ENCODE measurements around the gene IL1RAPL2. TPM values are rescaled to one million over a fixed set of nuclear protein-coding genes. Genes with fewer than 3 reads are reported as not detected.

IL1RAPL2 gene
- polyA plus RNA-seq, 1 of the 3 experiments (the other 2 are of a cell fraction), result 0.13 TPM

DNA sequence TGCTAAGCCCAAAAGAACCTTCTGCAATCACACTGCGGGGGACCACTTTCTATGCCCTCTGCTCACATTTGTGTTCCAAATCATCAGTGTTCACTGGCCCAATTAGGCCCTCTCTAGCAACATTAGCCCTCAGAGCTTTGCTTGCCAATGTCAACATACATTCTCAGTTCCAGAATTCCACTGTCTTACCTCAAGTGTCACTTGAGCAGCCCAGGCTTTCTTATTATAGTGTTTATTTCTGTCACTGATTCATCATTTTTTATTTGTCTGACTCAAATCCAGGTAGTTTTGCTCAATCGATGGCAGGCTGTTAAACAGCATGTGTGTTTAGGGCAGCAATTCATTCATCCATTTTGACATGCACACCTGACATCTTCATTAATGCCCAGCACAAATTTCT, 363.3 kb downstream of the IL1RAPL2 start:
- Histone ChIP-seq H3K79me2 (ENCODE audit: insufficient read depth) (no peaks in the 10 kb centered on the region), H3K27ac (ENCODE audit: low read depth in 2 of 2, low read length in 1 of 2) (no peak overlapping the region), H3K27me3 (ENCODE audit: insufficient read depth) (no peaks in the 10 kb centered on the region; the same call in 1 of the 2 replicates), H3K4me3 (ENCODE audit: low read depth in 2 of 2, low read length in 1 of 2) (no peak overlapping the region), H3F3A (replicated peaks; ENCODE audit: insufficient read depth) (no peaks in the 10 kb centered on the region), H3K4me2 (no peak overlapping the region), H4K20me1 (ENCODE audit: insufficient read depth) (no peaks in the 10 kb centered on the region), H3K36me3 (replicated peaks in 1 of 2; ENCODE audit: control insufficient read depth in 1 of 2, insufficient read depth in 2 of 2, low read length in 1 of 2) (no peaks in the 10 kb centered on the region), H2AFZ (ENCODE audit: low read depth) (no peak overlapping the region), H3K9me3 (no peaks in the 10 kb centered on the region), H3K9ac (no peak overlapping the region), H3K9me2 (no peaks in the 10 kb centered on the region), H3K4me1 (ENCODE audit: control insufficient read depth in 1 of 2, insufficient read depth in 2 of 2, low read depth in 1 of 2, low read length in 1 of 2) (no peaks in the 10 kb centered on the region)
- CTCF ChIA-PET, result interaction anchor here (4.4 kb wide), 1 partner anchor 7 kb away, joined by 30 read pairs; no protein-coding TSS in a partner anchor
- TF ChIP-seq GABPA (IDR thresholded peaks at IDR 0.05; ENCODE audit: low read depth), result no peak
- TF ChIP-seq RXRA (IDR thresholded peaks at IDR 0.05; ENCODE audit: borderline replicate concordance, low read depth), result no peak
- TF ChIP-seq EP300 (IDR thresholded peaks at IDR 0.05; ENCODE audit: borderline replicate concordance in 1 of 2, low read depth in 1 of 2, low read length in 1 of 2), result no peak
- TF ChIP-seq ZBTB33 (IDR thresholded peaks at IDR 0.05; ENCODE audit: borderline replicate concordance, low read depth), result no peak
- TF ChIP-seq CTCF (IDR thresholded peaks at IDR 0.05), result no peak
- no peak for TF ChIP-seq SMC3 (IDR thresholded peaks at IDR 0.05; ENCODE audit: low read depth, low read length)
- no peak for TF ChIP-seq FOSL2 (IDR thresholded peaks at IDR 0.05; ENCODE audit: borderline replicate concordance, low read depth)
- TF ChIP-seq EZH2phosphoT487 (IDR thresholded peaks at IDR 0.05; ENCODE audit: borderline replicate concordance, low read depth), result no peak
- TF ChIP-seq GATA2 (CRISPR knock-in tag; IDR thresholded peaks at IDR 0.05), result no peak
- TF ChIP-seq, protein P1, sequence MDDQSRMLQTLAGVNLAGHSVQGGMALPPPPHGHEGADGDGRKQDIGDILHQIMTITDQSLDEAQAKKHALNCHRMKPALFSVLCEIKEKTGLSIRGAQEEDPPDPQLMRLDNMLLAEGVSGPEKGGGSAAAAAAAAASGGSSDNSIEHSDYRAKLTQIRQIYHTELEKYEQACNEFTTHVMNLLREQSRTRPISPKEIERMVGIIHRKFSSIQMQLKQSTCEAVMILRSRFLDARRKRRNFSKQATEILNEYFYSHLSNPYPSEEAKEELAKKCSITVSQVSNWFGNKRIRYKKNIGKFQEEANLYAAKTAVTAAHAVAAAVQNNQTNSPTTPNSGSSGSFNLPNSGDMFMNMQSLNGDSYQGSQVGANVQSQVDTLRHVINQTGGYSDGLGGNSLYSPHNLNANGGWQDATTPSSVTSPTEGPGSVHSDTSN (IDR thresholded peaks at IDR 0.05), result no peak
- no peak for TF ChIP-seq SIN3A (IDR thresholded peaks at IDR 0.05; ENCODE audit: borderline replicate concordance, low read depth, low read length)
- no peak for TF ChIP-seq USF1 (IDR thresholded peaks at IDR 0.05; ENCODE audit: borderline replicate concordance, low read depth)
- WGBS (ENCODE audit: low lambda C conversion rate), result 2% methylated on average over 2 of the region's 2 CpGs
- POLR2A ChIA-PET, result no interaction called here
- DNase-seq, result no peak

Measured in SK-N-SH (cell line).